ENCODE results near the gene KIF18A. TPM values are rescaled to one million over a fixed set of nuclear protein-coding genes. Genes with fewer than 3 reads are reported as not detected.
"Not testable (repeated sequence)": the region's sequence is repeated elsewhere in the genome, so short reads cannot be mapped to it uniquely, and the experiment has no call there.

KIF18A gene
- total and polyA plus RNA-seq, 9 of the 15 experiments (the other 6 are each of a cell fraction or from before 2014, with no cell fraction given): 15.1 to 36.1 (median 24.3) TPM

DNA sequence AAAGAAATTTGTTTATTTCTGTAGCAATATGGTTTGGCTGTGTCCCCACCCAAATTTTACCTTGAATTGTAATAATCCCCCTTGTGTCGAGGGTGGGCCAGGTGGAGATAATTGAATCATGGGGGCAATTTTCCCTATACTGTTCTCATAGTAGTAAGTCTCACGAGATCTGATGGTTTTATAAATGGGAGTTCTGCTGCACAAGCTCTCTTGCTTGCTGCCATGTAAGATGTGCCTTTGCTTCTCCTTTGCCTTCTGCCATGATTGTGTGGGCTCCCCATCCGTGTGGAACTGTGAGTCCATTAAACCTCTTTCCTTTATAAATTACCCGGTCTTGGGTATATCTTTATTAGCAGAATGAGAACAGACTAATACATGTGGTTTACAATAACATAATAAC is 28.2 kb upstream of the KIF18A start:
- H3K9me3 ChIP-seq (replicated peaks; ENCODE audit: control insufficient read depth, insufficient read depth, low read depth, low read length); POLR2A ChIA-PET; DNase-seq (ENCODE audit: extremely low read depth in 1 of 4, low spot score in 3 of 4); H3K27ac ChIP-seq (ENCODE audit: extremely low read depth, low read depth, low read length); H3K4me1 ChIP-seq (replicated peaks in 1 of 2; ENCODE audit: control insufficient read depth in 2 of 2, insufficient read depth in 2 of 2, low read length in 2 of 2); H3K4me3 ChIP-seq; FAIRE-seq; H4K20me1 ChIP-seq (replicated peaks; ENCODE audit: control insufficient read depth, insufficient read depth, low read length); in situ Hi-C loops (cut with MboI); ATAC-seq; H3K27me3 ChIP-seq (ENCODE audit: control insufficient read depth in 2 of 2, insufficient read depth in 2 of 2, low read length in 2 of 2); intact Hi-C loops (cut with micrococcal nuclease); BruUV-seq (replicated peaks); H2AFZ ChIP-seq (ENCODE audit: low read depth, low read length); H3K9me1 ChIP-seq (ENCODE audit: control insufficient read depth, insufficient read depth, low read length); CTCF ChIA-PET (ENCODE audit: low intra/inter-chr PET ratio); H3K9ac ChIP-seq (ENCODE audit: insufficient read depth in 1 of 2, low read depth in 2 of 2, low read length in 2 of 2); H3K4me2 ChIP-seq (ENCODE audit: insufficient read depth, low read length); H3K79me2 ChIP-seq (ENCODE audit: control insufficient read depth, insufficient read depth, low read length); H3K36me3 ChIP-seq (ENCODE audit: control insufficient read depth, insufficient read depth, low read length): not testable (repeated sequence)
- peak; percentile 93 for TF ChIP-seq ZNF431 (CRISPR knock-in tag; IDR thresholded peaks at IDR 0.05)
- 100% methylated on average over 4 of the region's 4 CpGs for WGBS (ENCODE audit: insufficient coverage, low coverage, missing lambda C conversion rate)

DNA sequence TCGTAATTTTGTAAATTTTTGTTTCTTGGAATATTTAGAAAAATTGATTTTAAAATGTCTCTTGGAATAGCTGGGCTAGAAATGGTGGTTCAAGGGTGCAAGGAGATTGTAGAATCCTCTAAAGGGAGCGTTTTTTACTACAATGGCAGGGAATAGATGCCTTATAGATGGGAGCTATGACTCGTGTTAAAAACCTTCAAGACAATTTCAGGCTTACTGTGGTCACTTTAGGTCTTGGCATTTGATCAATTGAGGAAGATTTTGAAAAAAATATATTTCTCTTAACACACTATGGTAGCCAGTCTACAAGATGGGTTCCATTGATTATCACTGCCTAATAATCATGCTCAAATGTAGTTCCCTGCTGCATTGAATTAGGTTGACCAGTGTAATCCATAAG is 25.2 kb upstream of the KIF18A start:
- in situ Hi-C loops (cut with MboI): no loop called here
- intact Hi-C loops (cut with micrococcal nuclease): no loop called here
- Histone ChIP-seq H3K9me3 (replicated peaks; ENCODE audit: control insufficient read depth, insufficient read depth, low read depth, low read length) (peaks cover 3% of the 10 kb centered on the region; the same call in 1 of the 2 replicates), H3K79me2 (ENCODE audit: control insufficient read depth, insufficient read depth, low read length) (no peaks in the 10 kb centered on the region), H3K4me2 (ENCODE audit: insufficient read depth, low read length) (no peak overlapping the region), H2AFZ (ENCODE audit: low read depth, low read length) (no peak overlapping the region), H4K20me1 (replicated peaks; ENCODE audit: control insufficient read depth, insufficient read depth, low read length) (no peaks in the 10 kb centered on the region), H3K27ac (ENCODE audit: extremely low read depth, low read depth, low read length) (no peak overlapping the region), H3K9me1 (ENCODE audit: control insufficient read depth, insufficient read depth, low read length) (no peaks in the 10 kb centered on the region), H3K4me3 (no peak overlapping the region), H3K36me3 (ENCODE audit: control insufficient read depth, insufficient read depth, low read length) (peaks cover 7% of the 10 kb centered on the region; the same call in 2 of the 3 replicates), H3K4me1 (replicated peaks in 1 of 2; ENCODE audit: control insufficient read depth in 2 of 2, insufficient read depth in 2 of 2, low read length in 2 of 2) (no peaks in the 10 kb centered on the region), H3K9ac (ENCODE audit: insufficient read depth in 1 of 2, low read depth in 2 of 2, low read length in 2 of 2) (no peak overlapping the region), H3K27me3 (ENCODE audit: control insufficient read depth in 2 of 2, insufficient read depth in 2 of 2, low read length in 2 of 2) (no peaks in the 10 kb centered on the region)
- ATAC-seq: no peak
- FAIRE-seq: no peak
- no TSS peak for BruUV-seq (replicated peaks)
- CTCF ChIA-PET (ENCODE audit: low intra/inter-chr PET ratio): no interaction called here
- 86% methylated on average over 3 of the region's 3 CpGs for WGBS (ENCODE audit: insufficient coverage, low coverage, missing lambda C conversion rate)
- DNase-seq (ENCODE audit: extremely low read depth in 1 of 4, low spot score in 3 of 4): no peak
- POLR2A ChIA-PET: interaction anchor here (0.6 kb wide), 1 partner anchor 630 kb away, joined by 3 read pairs; no protein-coding TSS in a partner anchor
- TF ChIP-seq POLR2G (IDR thresholded peaks at IDR 0.05; ENCODE audit: low read depth, low read length) (no peak), THRAP3 (IDR thresholded peaks at IDR 0.05; ENCODE audit: borderline replicate concordance) (no peak), MCM2 (IDR thresholded peaks at IDR 0.05; ENCODE audit: low read depth) (no peak), RB1 (IDR thresholded peaks at IDR 0.05; ENCODE audit: low read depth) (no peak), SRSF9 (IDR thresholded peaks at IDR 0.05; ENCODE audit: borderline replicate concordance, low read depth, low read length) (no peak), HDAC8 (tag; IDR thresholded peaks at IDR 0.05) (no peak), KLF1 (tag; IDR thresholded peaks at IDR 0.05) (no peak)
- TF ChIP-seq, protein P1, sequence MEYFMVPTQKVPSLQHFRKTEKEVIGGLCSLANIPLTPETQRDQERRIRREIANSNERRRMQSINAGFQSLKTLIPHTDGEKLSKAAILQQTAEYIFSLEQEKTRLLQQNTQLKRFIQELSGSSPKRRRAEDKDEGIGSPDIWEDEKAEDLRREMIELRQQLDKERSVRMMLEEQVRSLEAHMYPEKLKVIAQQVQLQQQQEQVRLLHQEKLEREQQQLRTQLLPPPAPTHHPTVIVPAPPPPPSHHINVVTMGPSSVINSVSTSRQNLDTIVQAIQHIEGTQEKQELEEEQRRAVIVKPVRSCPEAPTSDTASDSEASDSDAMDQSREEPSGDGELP (CRISPR knock-in tag; IDR thresholded peaks at IDR 0.05; ENCODE audit: borderline replicate concordance): no peak
- TF ChIP-seq, protein P2, sequence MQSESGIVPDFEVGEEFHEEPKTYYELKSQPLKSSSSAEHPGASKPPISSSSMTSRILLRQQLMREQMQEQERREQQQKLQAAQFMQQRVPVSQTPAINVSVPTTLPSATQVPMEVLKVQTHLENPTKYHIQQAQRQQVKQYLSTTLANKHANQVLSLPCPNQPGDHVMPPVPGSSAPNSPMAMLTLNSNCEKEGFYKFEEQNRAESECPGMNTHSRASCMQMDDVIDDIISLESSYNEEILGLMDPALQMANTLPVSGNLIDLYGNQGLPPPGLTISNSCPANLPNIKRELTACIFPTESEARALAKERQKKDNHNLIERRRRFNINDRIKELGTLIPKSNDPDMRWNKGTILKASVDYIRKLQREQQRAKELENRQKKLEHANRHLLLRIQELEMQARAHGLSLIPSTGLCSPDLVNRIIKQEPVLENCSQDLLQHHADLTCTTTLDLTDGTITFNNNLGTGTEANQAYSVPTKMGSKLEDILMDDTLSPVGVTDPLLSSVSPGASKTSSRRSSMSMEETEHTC (IDR thresholded peaks at IDR 0.05): no peak
- TF ChIP-seq, protein P3, sequence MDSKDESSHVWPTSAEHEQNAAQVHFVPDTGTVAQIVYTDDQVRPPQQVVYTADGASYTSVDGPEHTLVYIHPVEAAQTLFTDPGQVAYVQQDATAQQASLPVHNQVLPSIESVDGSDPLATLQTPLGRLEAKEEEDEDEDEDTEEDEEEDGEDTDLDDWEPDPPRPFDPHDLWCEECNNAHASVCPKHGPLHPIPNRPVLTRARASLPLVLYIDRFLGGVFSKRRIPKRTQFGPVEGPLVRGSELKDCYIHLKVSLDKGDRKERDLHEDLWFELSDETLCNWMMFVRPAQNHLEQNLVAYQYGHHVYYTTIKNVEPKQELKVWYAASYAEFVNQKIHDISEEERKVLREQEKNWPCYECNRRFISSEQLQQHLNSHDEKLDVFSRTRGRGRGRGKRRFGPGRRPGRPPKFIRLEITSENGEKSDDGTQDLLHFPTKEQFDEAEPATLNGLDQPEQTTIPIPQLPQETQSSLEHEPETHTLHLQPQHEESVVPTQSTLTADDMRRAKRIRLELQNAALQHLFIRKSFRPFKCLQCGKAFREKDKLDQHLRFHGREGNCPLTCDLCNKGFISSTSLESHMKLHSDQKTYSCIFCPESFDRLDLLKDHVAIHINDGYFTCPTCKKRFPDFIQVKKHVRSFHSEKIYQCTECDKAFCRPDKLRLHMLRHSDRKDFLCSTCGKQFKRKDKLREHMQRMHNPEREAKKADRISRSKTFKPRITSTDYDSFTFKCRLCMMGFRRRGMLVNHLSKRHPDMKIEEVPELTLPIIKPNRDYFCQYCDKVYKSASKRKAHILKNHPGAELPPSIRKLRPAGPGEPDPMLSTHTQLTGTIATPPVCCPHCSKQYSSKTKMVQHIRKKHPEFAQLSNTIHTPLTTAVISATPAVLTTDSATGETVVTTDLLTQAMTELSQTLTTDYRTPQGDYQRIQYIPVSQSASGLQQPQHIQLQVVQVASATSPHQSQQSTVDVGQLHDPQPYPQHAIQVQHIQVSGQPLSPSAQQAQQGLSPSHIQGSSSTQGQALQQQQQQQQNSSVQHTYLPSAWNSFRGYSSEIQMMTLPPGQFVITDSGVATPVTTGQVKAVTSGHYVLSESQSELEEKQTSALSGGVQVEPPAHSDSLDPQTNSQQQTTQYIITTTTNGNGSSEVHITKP (IDR thresholded peaks at IDR 0.05; ENCODE audit: partially characterized antibody): no peak

Data from K562 (cell line).